Fibroblast of pulmonary artery (primary cell): ENCODE results near the gene VEGFB.

ENCODE experiments used
- DNase-seq: peaks from one replicate; pipeline ENCODE4 v3.0.0-alpha.2; 2010; ENCODE audit warnings: low read depth
- H3K4me3 ChIP-seq: replicated peaks from 2 replicates; pipeline ENCODE4 v1.5.1; 2011; ENCODE audit warnings: low read depth, mild to moderate bottlenecking, control low read depth, low read length, moderate library complexity
- CTCF ChIP-seq: IDR thresholded peaks from 2 replicates; pipeline ENCODE4 v1.5.1; 2011; ENCODE audit warnings: mild to moderate bottlenecking, control low read depth, low read length, inconsistent platforms; ENCODE audit errors: missing control alignments

Gene VEGFB

GRCh38 chr11:64233913-64234586 is at the start of gene VEGFB:
Gene VEGFB, plus strand, starts transcription at chr11:64234584. Its CDS starts 250 bp downstream, at chr11:64234834.
- DNase-seq, result peak; percentile 44
- H3K4me3 ChIP-seq, result peak within 1 kb of the TSS; percentile 71
- no peak for TF ChIP-seq CTCF

GRCh38 chr11:64185175-64185692 is 49.1 kb upstream of the VEGFB start:
- H3K4me3 ChIP-seq, result peak overlapping the region; percentile 75
- peak; percentile 37 for TF ChIP-seq CTCF
- peak; percentile 86 for DNase-seq

- TF ChIP-seq CTCF, result peak; percentile 49
- H3K4me3 ChIP-seq, result peak within 1 kb of the TSS; percentile 75
- peak; percentile 100 for DNase-seq
These were observed 48.5 kb upstream of the VEGFB start, which contains the start of gene STIP1 for GRCh38 chr11:64185693-64186491. Gene STIP1, plus strand, starts transcription at chr11:64186171. Its CDS starts 91 bp downstream, at chr11:64186262.

- no peak for TF ChIP-seq CTCF
- no peak overlapping the region for H3K4me3 ChIP-seq
- no peak for DNase-seq
These were observed 47.8 kb upstream of the VEGFB start for GRCh38 chr11:64186492-64187165.

- DNase-seq, result no peak
- TF ChIP-seq CTCF, result no peak
- H3K4me3 ChIP-seq, result no peak overlapping the region
These were observed 42.0 kb upstream of the VEGFB start for GRCh38 chr11:64192434-64192833.

- no peak for TF ChIP-seq CTCF
- no peak overlapping the region for H3K4me3 ChIP-seq
- DNase-seq, result no peak
These were observed 37.8 kb upstream of the VEGFB start for GRCh38 chr11:64196626-64197025.
